Neural crest cell (in vitro differentiated cells): ENCODE results near the gene KCNMB2. TPM values are rescaled to one million over a fixed set of nuclear protein-coding genes. Genes with fewer than 3 reads are reported as not detected.

Source experiments
- DNase-seq: peaks from one replicate; pipeline ENCODE4 v3.0.0; 2021; ENCODE audit warnings: low read depth, mixed read lengths, low spot score
- H3K27ac Mint-ChIP-seq: one replicate; pipeline ENCODE4 v1.8.0; 2021; ENCODE audit warnings: mild to moderate bottlenecking, mixed read lengths; ENCODE audit not compliant: unreplicated experiment
- H3K27me3 Mint-ChIP-seq: 2 replicates; pipeline ENCODE4 v1.8.0; 2021; ENCODE audit warnings: low read depth, mild to moderate bottlenecking, mixed read lengths
- H3K36me3 Mint-ChIP-seq: 2 replicates; pipeline ENCODE4 v1.8.0; 2021; ENCODE audit warnings: low read depth, mild to moderate bottlenecking, mixed read lengths
- H3K4me1 Mint-ChIP-seq: 2 replicates; pipeline ENCODE4 v1.8.0; 2021; ENCODE audit warnings: mixed read lengths
- H3K4me3 Mint-ChIP-seq: one replicate; pipeline ENCODE4 v1.8.0; 2021; ENCODE audit warnings: mild to moderate bottlenecking, mixed read lengths
- H3K9me3 Mint-ChIP-seq: 2 replicates; pipeline ENCODE4 v1.8.0; 2021; ENCODE audit warnings: mixed read lengths
- total RNA-seq: library from RNA; stranded (reverse); gene quantifications from 2 replicates; pipeline ENCODE4 v1.2.1, GENCODE V29; 2021
- TF ChIP-seq, protein P1 (sequence below): fragments of 200-600 bp; sonication (generic); conservative IDR thresholded peaks from 2 replicates; pipeline ENCODE4 v1.5.0; 2021; ENCODE audit warnings: antibody characterized with exemption, mild to moderate bottlenecking

Gene KCNMB2
- total RNA-seq, 1 donor from 2014 or later: 0.84 TPM

DNA sequence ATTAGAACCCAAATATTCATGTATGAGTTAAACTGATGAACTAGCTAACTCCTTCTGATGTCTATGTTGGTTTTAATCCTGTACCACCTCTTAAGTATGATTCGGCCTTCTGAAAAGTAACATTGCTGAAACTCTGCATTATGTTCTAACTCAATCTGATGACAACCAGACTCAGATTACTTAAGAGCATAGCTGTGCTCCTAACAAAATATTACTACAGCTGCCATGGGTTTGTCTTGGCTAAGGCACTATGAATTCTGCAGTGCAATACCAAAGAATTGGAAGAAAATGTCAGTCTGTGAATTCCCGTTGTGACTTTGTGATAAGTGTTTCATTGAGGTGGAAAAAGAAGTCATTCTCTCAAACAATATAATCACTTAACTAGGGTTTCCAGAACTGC lies 311.0 kb downstream of the KCNMB2 start:
- H3K9me3 Mint-ChIP-seq: peaks cover 4% of the 10 kb centered on the region
- H3K27ac Mint-ChIP-seq: no peak overlapping the region
- no peak overlapping the region for H3K4me3 Mint-ChIP-seq
- H3K4me1 Mint-ChIP-seq: no peaks in the 10 kb centered on the region
- TF ChIP-seq, protein P1, sequence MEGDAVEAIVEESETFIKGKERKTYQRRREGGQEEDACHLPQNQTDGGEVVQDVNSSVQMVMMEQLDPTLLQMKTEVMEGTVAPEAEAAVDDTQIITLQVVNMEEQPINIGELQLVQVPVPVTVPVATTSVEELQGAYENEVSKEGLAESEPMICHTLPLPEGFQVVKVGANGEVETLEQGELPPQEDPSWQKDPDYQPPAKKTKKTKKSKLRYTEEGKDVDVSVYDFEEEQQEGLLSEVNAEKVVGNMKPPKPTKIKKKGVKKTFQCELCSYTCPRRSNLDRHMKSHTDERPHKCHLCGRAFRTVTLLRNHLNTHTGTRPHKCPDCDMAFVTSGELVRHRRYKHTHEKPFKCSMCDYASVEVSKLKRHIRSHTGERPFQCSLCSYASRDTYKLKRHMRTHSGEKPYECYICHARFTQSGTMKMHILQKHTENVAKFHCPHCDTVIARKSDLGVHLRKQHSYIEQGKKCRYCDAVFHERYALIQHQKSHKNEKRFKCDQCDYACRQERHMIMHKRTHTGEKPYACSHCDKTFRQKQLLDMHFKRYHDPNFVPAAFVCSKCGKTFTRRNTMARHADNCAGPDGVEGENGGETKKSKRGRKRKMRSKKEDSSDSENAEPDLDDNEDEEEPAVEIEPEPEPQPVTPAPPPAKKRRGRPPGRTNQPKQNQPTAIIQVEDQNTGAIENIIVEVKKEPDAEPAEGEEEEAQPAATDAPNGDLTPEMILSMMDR: no peak
- DNase-seq: no peak
- H3K36me3 Mint-ChIP-seq: no peaks in the 10 kb centered on the region
- H3K27me3 Mint-ChIP-seq: no peaks in the 10 kb centered on the region

DNA sequence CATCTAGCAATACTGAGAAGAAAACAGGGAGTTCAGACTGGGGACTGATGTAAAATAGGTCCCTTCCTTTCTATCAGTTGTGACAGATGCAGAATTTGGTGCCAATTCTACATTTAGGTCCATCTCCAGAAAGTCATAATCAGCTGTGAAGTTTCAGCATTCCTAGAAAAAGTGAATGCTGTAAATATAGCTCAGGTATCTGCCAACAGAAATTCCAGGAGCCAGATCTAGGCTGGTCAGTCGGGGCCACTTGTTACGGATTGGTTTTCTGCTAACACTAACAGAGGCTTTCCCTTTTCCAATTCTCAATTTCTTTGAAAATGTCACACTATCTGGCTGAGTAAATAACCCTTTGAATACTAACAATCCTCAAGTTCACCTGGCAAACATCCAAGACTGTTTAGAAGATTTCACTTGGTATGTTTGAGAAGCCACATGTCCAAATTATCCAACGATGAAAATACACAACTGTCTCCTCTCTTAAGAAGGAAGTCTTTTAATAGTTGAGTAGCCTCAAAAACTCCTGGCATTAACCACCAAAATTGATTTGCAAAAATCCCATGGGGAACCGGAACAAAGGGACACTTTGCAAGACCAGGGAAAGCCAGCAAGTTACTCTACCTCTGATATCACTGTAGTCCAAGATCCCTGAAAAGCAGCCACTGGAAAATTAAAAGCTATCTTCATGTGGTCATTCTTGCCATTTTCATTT lies 313.1 kb downstream of the KCNMB2 start:
- H3K27ac Mint-ChIP-seq: peak overlapping the region; percentile 27
- no peak overlapping the region for H3K4me3 Mint-ChIP-seq
- H3K4me1 Mint-ChIP-seq: no peaks in the 10 kb centered on the region
- no peaks in the 10 kb centered on the region for H3K27me3 Mint-ChIP-seq
- no peaks in the 10 kb centered on the region for H3K36me3 Mint-ChIP-seq
- DNase-seq: no peak
- TF ChIP-seq, protein P1: no peak
- H3K9me3 Mint-ChIP-seq: no peaks in the 10 kb centered on the region

DNA sequence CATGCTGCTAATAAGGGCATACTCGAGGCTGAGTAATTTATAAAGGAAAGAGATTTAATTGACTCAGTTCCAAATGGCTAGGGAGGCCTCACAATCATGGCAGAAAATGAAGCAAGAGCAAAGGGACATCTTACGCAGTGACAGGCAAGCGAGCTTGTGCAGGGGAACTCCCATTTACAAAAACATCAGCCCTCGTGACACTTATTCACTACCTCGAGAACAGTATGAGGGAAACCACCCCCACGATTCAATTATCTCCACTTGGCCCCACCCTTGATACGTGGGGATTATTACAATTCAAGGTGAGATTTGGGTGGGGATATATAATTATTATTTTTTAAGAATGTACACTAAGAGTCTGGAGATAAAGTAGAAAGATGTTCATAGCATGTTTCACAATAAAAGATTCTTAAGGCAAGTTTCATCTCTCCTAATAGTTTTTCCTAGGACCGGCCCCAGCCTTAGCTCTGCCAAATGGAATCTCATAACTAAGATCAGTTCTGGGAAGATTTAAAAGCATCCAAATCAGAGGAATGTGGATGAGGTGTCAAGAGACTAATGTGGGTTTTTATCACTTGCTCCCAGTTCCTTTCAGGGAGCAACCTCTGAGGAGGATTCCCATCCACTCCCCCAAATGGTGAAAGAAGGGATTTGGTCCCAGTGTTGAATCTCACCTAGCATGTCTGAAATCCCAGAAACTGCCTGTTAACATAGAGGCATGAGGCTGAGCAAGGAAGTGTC lies 314.4 kb downstream of the KCNMB2 start:
- Mint-ChIP-seq H3K4me3 (no peak overlapping the region), H3K27me3 (no peaks in the 10 kb centered on the region), H3K4me1 (no peaks in the 10 kb centered on the region), H3K27ac (peak overlapping the region; percentile 29), H3K9me3 (no peaks in the 10 kb centered on the region), H3K36me3 (no peaks in the 10 kb centered on the region)
- TF ChIP-seq, protein P1: no peak
- DNase-seq: no peak

DNA sequence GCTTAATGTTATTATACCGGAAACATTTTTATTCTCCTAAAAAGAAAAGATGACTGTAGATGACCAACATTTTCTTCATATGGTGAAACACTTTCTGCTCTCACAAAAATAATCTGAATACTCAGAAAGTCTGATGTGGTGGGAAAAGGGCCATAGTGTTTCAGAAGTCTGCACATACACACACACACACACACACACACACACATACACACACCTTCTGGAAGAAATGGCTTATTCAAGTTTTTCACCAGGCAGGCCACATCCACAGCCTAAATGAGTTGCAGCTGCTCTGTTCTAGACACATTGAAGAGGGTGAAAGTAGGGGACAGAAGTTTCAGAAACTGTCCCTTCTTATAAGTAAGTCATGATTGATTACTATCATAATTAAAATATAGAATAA lies 315.3 kb downstream of the KCNMB2 start:
- H3K4me3 Mint-ChIP-seq: no peak overlapping the region

DNA sequence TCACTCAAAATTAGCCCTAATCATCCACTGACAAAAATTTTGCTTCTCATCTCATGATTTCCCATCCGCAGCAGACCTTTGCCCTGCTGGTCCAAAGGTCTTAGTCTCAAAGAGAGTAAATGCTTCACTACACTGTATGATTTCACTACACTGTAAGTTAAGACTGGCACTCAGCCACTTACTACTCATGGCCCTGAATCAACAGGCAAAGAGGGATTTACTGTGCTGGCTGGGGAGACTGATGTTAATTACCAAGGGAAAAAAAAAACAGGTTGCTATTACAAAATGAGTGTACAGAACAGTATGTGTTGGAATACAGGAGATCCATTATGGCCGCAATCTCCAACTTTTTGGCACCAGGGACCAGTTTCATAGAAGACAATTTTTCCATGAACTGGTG lies 320.6 kb downstream of the KCNMB2 start:
- Mint-ChIP-seq H3K27me3 (no peaks in the 10 kb centered on the region), H3K4me1 (peaks cover 6% of the 10 kb centered on the region), H3K36me3 (peaks cover 2% of the 10 kb centered on the region), H3K27ac (no peak overlapping the region), H3K9me3 (no peaks in the 10 kb centered on the region), H3K4me3 (no peak overlapping the region)
- no peak for DNase-seq
- TF ChIP-seq, protein P1: no peak

More for the DNA sequence above, 315.3 kb downstream of the KCNMB2 start:
- TF ChIP-seq, protein P1: no peak
- no peaks in the 10 kb centered on the region for H3K9me3 Mint-ChIP-seq
- no peaks in the 10 kb centered on the region for H3K4me1 Mint-ChIP-seq
- H3K27ac Mint-ChIP-seq: no peak overlapping the region
- H3K36me3 Mint-ChIP-seq: no peaks in the 10 kb centered on the region
- no peaks in the 10 kb centered on the region for H3K27me3 Mint-ChIP-seq
- DNase-seq: no peak
